ENCODE measurements around the gene MYPOP.

DNA sequence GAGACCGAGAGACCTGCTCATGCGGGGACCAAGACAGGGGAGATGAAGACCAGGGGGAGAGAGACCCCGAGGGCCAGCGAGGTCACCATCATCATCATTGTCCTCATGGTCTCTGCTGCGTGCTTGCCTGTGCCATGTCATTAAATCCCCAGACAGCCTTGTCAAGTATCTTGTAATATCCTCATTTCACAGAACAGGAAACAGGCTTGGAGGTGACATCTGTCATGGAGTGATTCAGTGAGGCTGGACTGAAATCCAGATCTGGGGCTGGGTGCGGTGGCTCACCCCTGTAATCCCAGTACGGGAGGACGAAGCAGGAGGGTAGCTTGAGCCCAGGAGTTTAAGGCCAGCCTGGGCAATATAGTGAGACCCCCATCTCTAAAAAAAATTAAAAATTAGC is 18.0 kb upstream of the MYPOP start:
- no peak for TF ChIP-seq POLR2A (IDR thresholded peaks at IDR 0.05)
- TF ChIP-seq, protein P1, sequence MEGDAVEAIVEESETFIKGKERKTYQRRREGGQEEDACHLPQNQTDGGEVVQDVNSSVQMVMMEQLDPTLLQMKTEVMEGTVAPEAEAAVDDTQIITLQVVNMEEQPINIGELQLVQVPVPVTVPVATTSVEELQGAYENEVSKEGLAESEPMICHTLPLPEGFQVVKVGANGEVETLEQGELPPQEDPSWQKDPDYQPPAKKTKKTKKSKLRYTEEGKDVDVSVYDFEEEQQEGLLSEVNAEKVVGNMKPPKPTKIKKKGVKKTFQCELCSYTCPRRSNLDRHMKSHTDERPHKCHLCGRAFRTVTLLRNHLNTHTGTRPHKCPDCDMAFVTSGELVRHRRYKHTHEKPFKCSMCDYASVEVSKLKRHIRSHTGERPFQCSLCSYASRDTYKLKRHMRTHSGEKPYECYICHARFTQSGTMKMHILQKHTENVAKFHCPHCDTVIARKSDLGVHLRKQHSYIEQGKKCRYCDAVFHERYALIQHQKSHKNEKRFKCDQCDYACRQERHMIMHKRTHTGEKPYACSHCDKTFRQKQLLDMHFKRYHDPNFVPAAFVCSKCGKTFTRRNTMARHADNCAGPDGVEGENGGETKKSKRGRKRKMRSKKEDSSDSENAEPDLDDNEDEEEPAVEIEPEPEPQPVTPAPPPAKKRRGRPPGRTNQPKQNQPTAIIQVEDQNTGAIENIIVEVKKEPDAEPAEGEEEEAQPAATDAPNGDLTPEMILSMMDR (IDR thresholded peaks at IDR 0.05): no peak

All from adrenal gland (tissue), 5 donors.